AG09309 (cell line): ENCODE results near the gene DGKZ.
A peak's percentile ranks its signal among the peaks of the same experiment; 100 is the strongest.

ENCODE experiments used
- DNase-seq: peaks from one replicate; pipeline ENCODE4 v3.0.0-alpha.2; 2010; ENCODE audit warnings: low read depth
- H3K4me3 ChIP-seq: 2 replicates; pipeline ENCODE4 v1.5.1; 2011; ENCODE audit warnings: mild to moderate bottlenecking, low read depth, low read length, moderate library complexity; ENCODE audit not compliant: control insufficient read depth
- CTCF ChIP-seq: IDR thresholded peaks from 2 replicates; pipeline ENCODE4 v1.5.1; 2011; ENCODE audit warnings: mild to moderate bottlenecking, low read depth, low read length, inconsistent platforms; ENCODE audit not compliant: insufficient read depth, control insufficient read depth; ENCODE audit errors: missing control alignments

The DGKZ gene

GRCh38 chr11:46381819-46382645, 34.8 kb downstream of the DGKZ start:
- no peak for TF ChIP-seq CTCF
- peak overlapping the region; percentile 57 for H3K4me3 ChIP-seq
- no peak for DNase-seq

- DNase-seq = no peak
- H3K4me3 ChIP-seq = peak overlapping the region; percentile 57
- peak; percentile 76 for TF ChIP-seq CTCF
These were observed 35.6 kb downstream of the DGKZ start for GRCh38 chr11:46382646-46383403.

- H3K4me3 ChIP-seq = no peak overlapping the region
- TF ChIP-seq CTCF = no peak
- no peak for DNase-seq
These were observed 36.1 kb downstream of the DGKZ start for GRCh38 chr11:46383404-46383758.

- no peak for DNase-seq
- H3K4me3 ChIP-seq = no peak overlapping the region
- TF ChIP-seq CTCF = no peak
These were observed 36.9 kb downstream of the DGKZ start for GRCh38 chr11:46383974-46384701.

GRCh38 chr11:46385169-46386004, 38.1 kb downstream of the DGKZ start:
- no peak overlapping the region for H3K4me3 ChIP-seq
- DNase-seq = no peak
- no peak for TF ChIP-seq CTCF
